OCI-LY7 (cell line): Measurements from ENCODE around the gene TMPRSS11E. TPM values are rescaled to one million over a fixed set of nuclear protein-coding genes. Genes with fewer than 3 reads are reported as not detected.
"Not testable (repeated sequence)": the region's sequence is repeated elsewhere in the genome, so short reads cannot be mapped to it uniquely, and the experiment has no call there.

Experiments
- BruUV-seq: library from RNA; stranded (reverse); fragments of 400-500 nt; replicated peaks from 2 replicates; lab custom pipeline; 2021; lab: Mats Ljungman, UMichigan
- CTCF ChIA-PET: fragments of 300-600 bp; sonication (Branson Sonifier 250); formaldehyde crosslinking; loops from one replicate; lab custom pipeline; 2022; ENCODE audit warnings: antibody characterized with exemption; ENCODE audit not compliant: unreplicated experiment; lab: Charles Lee
- POLR2A ChIA-PET: fragments of 300-600 bp; sonication (Branson Sonifier 250); formaldehyde crosslinking; loops from one replicate; lab custom pipeline; 2022; ENCODE audit warnings: antibody characterized with exemption; lab: Charles Lee
- DNase-seq: peaks from one replicate; pipeline ENCODE4 v3.0.0-alpha.2; 2015; ENCODE audit warnings: low spot score
- H2AFZ ChIP-seq: fragments of 200-600 bp; sonication (generic), shearing (Covaris generic); 2 replicates; pipeline ENCODE4 v1.6.1; 2014; ENCODE audit warnings: mild to moderate bottlenecking, antibody characterized with exemption, low read length, moderate library complexity
- H3K27ac ChIP-seq: fragments of 200-600 bp; sonication (generic); 2 replicates; pipeline ENCODE4 v1.5.1; 2014; ENCODE audit warnings: mixed run types, low read depth, mild to moderate bottlenecking, moderate library complexity, low read length, inconsistent platforms; ENCODE audit not compliant: poor library complexity, severe bottlenecking
- H3K36me3 ChIP-seq: fragments of 200-600 bp; sonication (generic); 2 replicates; pipeline ENCODE4 v1.6.1; 2014; ENCODE audit warnings: mild to moderate bottlenecking, antibody characterized with exemption, low read length, moderate library complexity, mixed read lengths; ENCODE audit not compliant: insufficient read depth
- H3K4me1 ChIP-seq: fragments of 200-600 bp; sonication (generic); 2 replicates; pipeline ENCODE4 v1.5.1; 2014; ENCODE audit warnings: mild to moderate bottlenecking, low read length; ENCODE audit not compliant: insufficient read depth, poor library complexity, severe bottlenecking
- H3K4me2 ChIP-seq: fragments of 200-600 bp; sonication (generic); 2 replicates; pipeline ENCODE4 v1.6.1; 2014; ENCODE audit warnings: mild to moderate bottlenecking, low read length
- H3K4me3 ChIP-seq: fragments of 200-600 bp; sonication (generic); 2 replicates; pipeline ENCODE4 v1.5.1; 2014; ENCODE audit warnings: mild to moderate bottlenecking, low read depth, low read length; ENCODE audit not compliant: poor library complexity, severe bottlenecking
- H3K79me2 ChIP-seq: fragments of 200-600 bp; sonication (generic); 2 replicates; pipeline ENCODE4 v1.6.1; 2016; ENCODE audit warnings: low read depth, mild to moderate bottlenecking, low read length, moderate library complexity, mixed read lengths; ENCODE audit not compliant: insufficient read depth
- H3K9me2 ChIP-seq: fragments of 200-600 bp; sonication (generic); 2 replicates; pipeline ENCODE4 v1.6.1; 2016; ENCODE audit warnings: mild to moderate bottlenecking, low read length, mixed read lengths; ENCODE audit not compliant: insufficient read depth
- H3K9me3 ChIP-seq: fragments of 200-600 bp; sonication (generic); 2 replicates; pipeline ENCODE4 v1.6.1; 2014; ENCODE audit warnings: mild to moderate bottlenecking, mixed run types, low read length, mixed read lengths
- H4K20me1 ChIP-seq: fragments of 200-600 bp; sonication (generic); 2 replicates; pipeline ENCODE4 v1.6.1; 2014; ENCODE audit warnings: mild to moderate bottlenecking, antibody characterized with exemption, low read length, moderate library complexity, mixed read lengths; ENCODE audit not compliant: insufficient read depth
- EZH2phosphoT487 ChIP-seq: fragments of 200-600 bp; sonication (generic); IDR thresholded peaks from 2 replicates; pipeline ENCODE4 v1.6.1; 2018; ENCODE audit warnings: low read depth, borderline replicate concordance, mild to moderate bottlenecking, mixed run types, antibody characterized with exemption, low read length, moderate library complexity, mixed read lengths
- intact Hi-C: fragments of 100-400 bp; cut with micrococcal nuclease; formaldehyde crosslinking; loops from one replicate; pipeline ENCODE4 v1.10.0; 2022; ENCODE audit not compliant: unreplicated experiment
- total RNA-seq, 2 experiments: library from RNA; depleted of rRNA in 1 of 2; stranded (reverse); fragments of >200 nt in 1 of 2; shearing (Covaris generic) in 1 of 2; gene quantifications; 2 replicates each; pipeline ENCODE4 v1.2.3, GENCODE V29; 2014 to 2022
- TF ChIP-seq, protein P1 (sequence below): fragments of 200-600 bp; sonication (generic); conservative IDR thresholded peaks from 2 replicates; pipeline ENCODE4 v1.5.1; 2014; ENCODE audit warnings: mild to moderate bottlenecking, antibody characterized with exemption, low read length, moderate library complexity, mixed read lengths

The TMPRSS11E gene
- total RNA-seq, 2 experiments from 2014 or later, result not detected

GRCh38 chr4:68410643-68411042, 36.6 kb upstream of the TMPRSS11E start:
- no peak for TF ChIP-seq EZH2phosphoT487
- TF ChIP-seq, protein P1, sequence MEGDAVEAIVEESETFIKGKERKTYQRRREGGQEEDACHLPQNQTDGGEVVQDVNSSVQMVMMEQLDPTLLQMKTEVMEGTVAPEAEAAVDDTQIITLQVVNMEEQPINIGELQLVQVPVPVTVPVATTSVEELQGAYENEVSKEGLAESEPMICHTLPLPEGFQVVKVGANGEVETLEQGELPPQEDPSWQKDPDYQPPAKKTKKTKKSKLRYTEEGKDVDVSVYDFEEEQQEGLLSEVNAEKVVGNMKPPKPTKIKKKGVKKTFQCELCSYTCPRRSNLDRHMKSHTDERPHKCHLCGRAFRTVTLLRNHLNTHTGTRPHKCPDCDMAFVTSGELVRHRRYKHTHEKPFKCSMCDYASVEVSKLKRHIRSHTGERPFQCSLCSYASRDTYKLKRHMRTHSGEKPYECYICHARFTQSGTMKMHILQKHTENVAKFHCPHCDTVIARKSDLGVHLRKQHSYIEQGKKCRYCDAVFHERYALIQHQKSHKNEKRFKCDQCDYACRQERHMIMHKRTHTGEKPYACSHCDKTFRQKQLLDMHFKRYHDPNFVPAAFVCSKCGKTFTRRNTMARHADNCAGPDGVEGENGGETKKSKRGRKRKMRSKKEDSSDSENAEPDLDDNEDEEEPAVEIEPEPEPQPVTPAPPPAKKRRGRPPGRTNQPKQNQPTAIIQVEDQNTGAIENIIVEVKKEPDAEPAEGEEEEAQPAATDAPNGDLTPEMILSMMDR, result no peak
- Histone ChIP-seq H3K9me3 (no peaks in the 10 kb centered on the region), H4K20me1 (no peaks in the 10 kb centered on the region), H3K4me1 (no peaks in the 10 kb centered on the region), H3K9me2 (no peaks in the 10 kb centered on the region), H3K79me2 (no peaks in the 10 kb centered on the region), H3K27ac (no peak overlapping the region), H3K36me3 (no peaks in the 10 kb centered on the region), H2AFZ (no peak overlapping the region), H3K4me2 (no peak overlapping the region), H3K4me3 (no peak overlapping the region)
- ChIA-PET CTCF (no interaction called here), POLR2A (interaction anchor here (0.5 to 0.6 kb wide), 2 partner anchors 18 to 1075 kb away, joined by 3 to 4 read pairs; no protein-coding TSS in a partner anchor)
- intact Hi-C loops, result no loop called here
- no peak for DNase-seq
- BruUV-seq, result no TSS peak

GRCh38 chr4:68412031-68412430, 35.2 kb upstream of the TMPRSS11E start:
- H3K9me2 ChIP-seq, H3K4me2 ChIP-seq, H3K4me1 ChIP-seq, intact Hi-C loops, H3K4me3 ChIP-seq, BruUV-seq, DNase-seq, H4K20me1 ChIP-seq, H3K79me2 ChIP-seq, H3K9me3 ChIP-seq, H3K36me3 ChIP-seq, H2AFZ ChIP-seq, H3K27ac ChIP-seq, POLR2A ChIA-PET, CTCF ChIA-PET: not testable (repeated sequence)

GRCh38 chr4:68416591-68416990, 30.7 kb upstream of the TMPRSS11E start:
- TF ChIP-seq, protein P1, result no peak
- no peak for TF ChIP-seq EZH2phosphoT487
- Histone ChIP-seq H4K20me1 (no peaks in the 10 kb centered on the region), H3K9me2 (no peaks in the 10 kb centered on the region), H2AFZ (no peak overlapping the region), H3K27ac (no peak overlapping the region), H3K9me3 (no peaks in the 10 kb centered on the region), H3K4me2 (no peak overlapping the region), H3K79me2 (no peaks in the 10 kb centered on the region), H3K36me3 (no peaks in the 10 kb centered on the region), H3K4me3 (no peak overlapping the region), H3K4me1 (no peaks in the 10 kb centered on the region)
- POLR2A ChIA-PET, result no interaction called here
- CTCF ChIA-PET, result no interaction called here
- DNase-seq, result no peak
- intact Hi-C loops, result no loop called here
- no TSS peak for BruUV-seq
